Neural cell (in vitro differentiated cells): ENCODE data around the gene OR2D2. TPM values are rescaled to one million over a fixed set of nuclear protein-coding genes. Genes with fewer than 3 reads are reported as not detected.
"Not testable (repeated sequence)": the region's sequence is repeated elsewhere in the genome, so short reads cannot be mapped to it uniquely, and the experiment has no call there.

ENCODE experiments used
- H2AFZ ChIP-seq: fragments of 200-600, 300-800 bp; sonication (generic), shearing (Covaris generic); 2 replicates; pipeline ENCODE4 v1.6.0; 2014; ENCODE audit warnings: low read depth, mild to moderate bottlenecking, antibody characterized with exemption, low read length, moderate library complexity
- H3F3A ChIP-seq: fragments of 200-600 bp; shearing (Covaris generic); 2 replicates; pipeline ENCODE4 v1.6.1; 2016; ENCODE audit warnings: mild to moderate bottlenecking, moderate library complexity, mixed read lengths, antibody characterized with exemption, low read length; ENCODE audit not compliant: insufficient read depth, poor library complexity, severe bottlenecking
- H3K27ac ChIP-seq: fragments of 200-600, 300-800 bp; sonication (generic), shearing (Covaris generic); 2 replicates; pipeline ENCODE4 v1.5.1; 2014; ENCODE audit warnings: mild to moderate bottlenecking, low read length, moderate library complexity
- H3K27me3 ChIP-seq: fragments of 300-800, 200-600 bp; sonication (generic), shearing (Covaris generic); 2 replicates; pipeline ENCODE4 v1.6.0; 2014; ENCODE audit warnings: mild to moderate bottlenecking, low read depth, low read length, moderate library complexity; ENCODE audit not compliant: insufficient read depth
- H3K36me3 ChIP-seq: fragments of 300-800, 200-600 bp; sonication (generic), shearing (Covaris generic); 2 replicates; pipeline ENCODE4 v1.5.1; 2014; ENCODE audit warnings: mild to moderate bottlenecking, antibody characterized with exemption, low read length, moderate library complexity; ENCODE audit not compliant: insufficient read depth
- H3K4me2 ChIP-seq: fragments of 300-800, 200-600 bp; sonication (generic), shearing (Covaris generic); 2 replicates; pipeline ENCODE4 v1.6.0; 2014; ENCODE audit warnings: mild to moderate bottlenecking, low read length
- H3K4me3 ChIP-seq: fragments of 300-800, 200-600 bp; sonication (generic), shearing (Covaris generic); 2 replicates; pipeline ENCODE4 v1.5.1; 2014; ENCODE audit warnings: mild to moderate bottlenecking, low read length, moderate library complexity
- H3K79me2 ChIP-seq: fragments of 200-600 bp; shearing (Covaris generic); replicated peaks from 2 replicates; pipeline ENCODE4 v1.6.0; 2014; ENCODE audit warnings: mild to moderate bottlenecking, low read length, moderate library complexity; ENCODE audit not compliant: insufficient read depth
- H3K9ac ChIP-seq: fragments of 300-800, 200-600 bp; sonication (generic), shearing (Covaris generic); 2 replicates; pipeline ENCODE4 v1.6.1; 2016; ENCODE audit warnings: mild to moderate bottlenecking, low read length, mixed read lengths
- H3K9me2 ChIP-seq: fragments of 200-600 bp; shearing (Covaris generic); 2 replicates; pipeline ENCODE4 v1.6.1; 2016; ENCODE audit warnings: mild to moderate bottlenecking, low read length, mixed read lengths; ENCODE audit not compliant: insufficient read depth
- H3K9me3 ChIP-seq: fragments of 200-600, 300-800 bp; sonication (generic), shearing (Covaris generic); 2 replicates; pipeline ENCODE4 v1.6.1; 2016; ENCODE audit warnings: mild to moderate bottlenecking, mixed run types, low read length, moderate library complexity, mixed read lengths
- H4K20me1 ChIP-seq: fragments of 200-600 bp; shearing (Covaris generic); 2 replicates; pipeline ENCODE4 v1.6.1; 2016; ENCODE audit warnings: mild to moderate bottlenecking, mixed run types; ENCODE audit not compliant: insufficient read depth
- EP300 ChIP-seq: fragments of 450-650 bp; conservative IDR thresholded peaks from 2 replicates; pipeline ENCODE4 v1.6.1; 2014; ENCODE audit warnings: antibody characterized with exemption, mild to moderate bottlenecking, moderate library complexity; ENCODE audit not compliant: poor library complexity, severe bottlenecking
- EZH2 ChIP-seq: fragments of 200-600, 300-800 bp; shearing (Covaris generic), sonication (generic); IDR thresholded peaks from 2 replicates; pipeline ENCODE4 v1.6.1; 2014; ENCODE audit warnings: antibody characterized with exemption, low read length, borderline replicate concordance, mild to moderate bottlenecking; ENCODE audit not compliant: insufficient read depth, poor library complexity, severe bottlenecking
- MXI1 ChIP-seq: fragments of 450-650 bp; conservative IDR thresholded peaks from 2 replicates; pipeline ENCODE4 v1.6.1; 2014; ENCODE audit warnings: antibody characterized with exemption, mild to moderate bottlenecking; ENCODE audit not compliant: poor library complexity, severe bottlenecking
- POLR2AphosphoS5 ChIP-seq: IDR thresholded peaks from 2 replicates; pipeline ENCODE4 v1.6.1; 2012
- RAD21 ChIP-seq: fragments of 450-650 bp; conservative IDR thresholded peaks from 2 replicates; pipeline ENCODE4 v1.6.1; 2014; ENCODE audit warnings: antibody characterized with exemption, mild to moderate bottlenecking, moderate library complexity
- SMC3 ChIP-seq: fragments of 450-650 bp; conservative IDR thresholded peaks from 2 replicates; pipeline ENCODE4 v1.6.1; 2014; ENCODE audit warnings: antibody characterized with exemption, mild to moderate bottlenecking, moderate library complexity; ENCODE audit not compliant: poor library complexity
- TAF1 ChIP-seq: IDR thresholded peaks from 2 replicates; pipeline ENCODE4 v1.6.1; 2012; ENCODE audit warnings: low read depth
- polyA plus RNA-seq: library from polyadenylated mRNA; depleted of rRNA; stranded (reverse); fragments of >200 nt; gene quantifications from 2 replicates; pipeline ENCODE4 v1.2.3, GENCODE V29; 2014
- TF ChIP-seq, protein P1 (sequence below): IDR thresholded peaks from 2 replicates; pipeline ENCODE4 v1.6.1; 2012; ENCODE audit warnings: borderline replicate concordance
- TF ChIP-seq, protein P2 (sequence below): fragments of 450-650 bp; IDR thresholded peaks from 2 replicates; pipeline ENCODE4 v1.5.1; 2014; ENCODE audit warnings: antibody characterized with exemption, mild to moderate bottlenecking, moderate library complexity; ENCODE audit not compliant: poor library complexity, severe bottlenecking

The OR2D2 gene
- polyA plus RNA-seq, 1 donor from 2014 or later, result not detected

- no peak overlapping the region for H2AFZ ChIP-seq
- H3K4me3 ChIP-seq, result no peak overlapping the region
- no peaks in the 10 kb centered on the region for H3K36me3 ChIP-seq
- no peaks in the 10 kb centered on the region for H4K20me1 ChIP-seq
- no peak overlapping the region for H3K4me2 ChIP-seq
- H3F3A ChIP-seq, result no peaks in the 10 kb centered on the region
- no peaks in the 10 kb centered on the region for H3K9me2 ChIP-seq
- H3K9me3 ChIP-seq, result no peaks in the 10 kb centered on the region
- H3K27ac ChIP-seq, result no peak overlapping the region
- H3K27me3 ChIP-seq, result no peaks in the 10 kb centered on the region
- no peaks in the 10 kb centered on the region for H3K79me2 ChIP-seq
- no peak overlapping the region for H3K9ac ChIP-seq
- no peak for TF ChIP-seq TAF1
- no peak for TF ChIP-seq MXI1
- TF ChIP-seq EP300, result no peak
- TF ChIP-seq, protein P1, sequence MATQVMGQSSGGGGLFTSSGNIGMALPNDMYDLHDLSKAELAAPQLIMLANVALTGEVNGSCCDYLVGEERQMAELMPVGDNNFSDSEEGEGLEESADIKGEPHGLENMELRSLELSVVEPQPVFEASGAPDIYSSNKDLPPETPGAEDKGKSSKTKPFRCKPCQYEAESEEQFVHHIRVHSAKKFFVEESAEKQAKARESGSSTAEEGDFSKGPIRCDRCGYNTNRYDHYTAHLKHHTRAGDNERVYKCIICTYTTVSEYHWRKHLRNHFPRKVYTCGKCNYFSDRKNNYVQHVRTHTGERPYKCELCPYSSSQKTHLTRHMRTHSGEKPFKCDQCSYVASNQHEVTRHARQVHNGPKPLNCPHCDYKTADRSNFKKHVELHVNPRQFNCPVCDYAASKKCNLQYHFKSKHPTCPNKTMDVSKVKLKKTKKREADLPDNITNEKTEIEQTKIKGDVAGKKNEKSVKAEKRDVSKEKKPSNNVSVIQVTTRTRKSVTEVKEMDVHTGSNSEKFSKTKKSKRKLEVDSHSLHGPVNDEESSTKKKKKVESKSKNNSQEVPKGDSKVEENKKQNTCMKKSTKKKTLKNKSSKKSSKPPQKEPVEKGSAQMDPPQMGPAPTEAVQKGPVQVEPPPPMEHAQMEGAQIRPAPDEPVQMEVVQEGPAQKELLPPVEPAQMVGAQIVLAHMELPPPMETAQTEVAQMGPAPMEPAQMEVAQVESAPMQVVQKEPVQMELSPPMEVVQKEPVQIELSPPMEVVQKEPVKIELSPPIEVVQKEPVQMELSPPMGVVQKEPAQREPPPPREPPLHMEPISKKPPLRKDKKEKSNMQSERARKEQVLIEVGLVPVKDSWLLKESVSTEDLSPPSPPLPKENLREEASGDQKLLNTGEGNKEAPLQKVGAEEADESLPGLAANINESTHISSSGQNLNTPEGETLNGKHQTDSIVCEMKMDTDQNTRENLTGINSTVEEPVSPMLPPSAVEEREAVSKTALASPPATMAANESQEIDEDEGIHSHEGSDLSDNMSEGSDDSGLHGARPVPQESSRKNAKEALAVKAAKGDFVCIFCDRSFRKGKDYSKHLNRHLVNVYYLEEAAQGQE, result no peak
- no peak for TF ChIP-seq POLR2AphosphoS5
- TF ChIP-seq EZH2, result no peak
- TF ChIP-seq, protein P2, sequence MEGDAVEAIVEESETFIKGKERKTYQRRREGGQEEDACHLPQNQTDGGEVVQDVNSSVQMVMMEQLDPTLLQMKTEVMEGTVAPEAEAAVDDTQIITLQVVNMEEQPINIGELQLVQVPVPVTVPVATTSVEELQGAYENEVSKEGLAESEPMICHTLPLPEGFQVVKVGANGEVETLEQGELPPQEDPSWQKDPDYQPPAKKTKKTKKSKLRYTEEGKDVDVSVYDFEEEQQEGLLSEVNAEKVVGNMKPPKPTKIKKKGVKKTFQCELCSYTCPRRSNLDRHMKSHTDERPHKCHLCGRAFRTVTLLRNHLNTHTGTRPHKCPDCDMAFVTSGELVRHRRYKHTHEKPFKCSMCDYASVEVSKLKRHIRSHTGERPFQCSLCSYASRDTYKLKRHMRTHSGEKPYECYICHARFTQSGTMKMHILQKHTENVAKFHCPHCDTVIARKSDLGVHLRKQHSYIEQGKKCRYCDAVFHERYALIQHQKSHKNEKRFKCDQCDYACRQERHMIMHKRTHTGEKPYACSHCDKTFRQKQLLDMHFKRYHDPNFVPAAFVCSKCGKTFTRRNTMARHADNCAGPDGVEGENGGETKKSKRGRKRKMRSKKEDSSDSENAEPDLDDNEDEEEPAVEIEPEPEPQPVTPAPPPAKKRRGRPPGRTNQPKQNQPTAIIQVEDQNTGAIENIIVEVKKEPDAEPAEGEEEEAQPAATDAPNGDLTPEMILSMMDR, result no peak
- TF ChIP-seq SMC3, result no peak
- TF ChIP-seq RAD21, result no peak
Observed at GRCh38 chr11:6911948-6912347, 19.6 kb upstream of the OR2D2 start.

DNA sequence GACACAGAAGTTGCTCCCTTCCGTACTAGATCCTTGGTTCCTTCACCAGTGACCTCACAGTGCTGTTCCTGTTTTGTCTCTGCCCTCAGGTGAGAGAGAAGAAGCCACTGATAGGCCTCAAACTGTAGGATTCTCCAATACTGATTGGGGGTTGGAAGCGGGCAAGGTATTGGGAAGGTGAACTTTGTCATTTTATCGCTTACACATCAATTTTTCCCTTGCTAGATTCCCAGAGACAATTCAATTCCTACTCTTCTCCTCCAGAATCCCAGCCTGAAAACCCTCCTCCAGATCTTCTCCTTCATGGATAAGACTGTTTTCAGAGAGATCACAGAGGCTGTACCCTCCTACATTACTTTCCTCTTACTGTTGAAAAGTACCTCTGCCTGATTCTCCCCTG is 19.1 kb upstream of the OR2D2 start:
- Histone ChIP-seq H4K20me1 (no peaks in the 10 kb centered on the region), H3K27ac (no peak overlapping the region), H3K27me3 (no peaks in the 10 kb centered on the region), H3K36me3 (no peaks in the 10 kb centered on the region), H3K9me3 (no peaks in the 10 kb centered on the region), H3K79me2 (no peaks in the 10 kb centered on the region), H3F3A (no peaks in the 10 kb centered on the region), H2AFZ (no peak overlapping the region), H3K4me2 (no peak overlapping the region), H3K9ac (no peak overlapping the region), H3K9me2 (no peaks in the 10 kb centered on the region), H3K4me3 (no peak overlapping the region)
- TF ChIP-seq, protein P1, result no peak
- TF ChIP-seq RAD21 (no peak), EP300 (no peak), TAF1 (no peak), MXI1 (no peak), EZH2 (no peak), SMC3 (no peak), POLR2AphosphoS5 (no peak)
- TF ChIP-seq, protein P2, result no peak

DNA sequence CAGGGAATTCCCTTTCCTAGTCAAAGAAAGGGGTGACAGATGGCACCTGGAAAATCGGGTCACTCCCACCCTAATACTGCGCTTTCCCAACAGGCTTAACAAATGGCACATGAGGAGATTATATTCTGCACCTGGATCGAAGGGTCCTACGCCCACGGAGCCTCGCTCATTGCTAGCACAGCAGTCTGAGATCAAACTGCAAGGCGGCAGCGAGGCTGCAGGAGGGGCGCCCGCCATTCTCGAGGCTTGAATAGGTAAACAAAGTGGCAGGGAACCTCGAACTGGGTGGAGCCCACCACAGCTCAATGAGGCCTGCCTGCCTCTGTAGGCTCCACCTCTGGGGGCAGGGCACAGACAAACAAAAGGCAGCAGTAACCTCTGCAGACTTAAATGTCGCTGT is 12.5 kb upstream of the OR2D2 start:
- H3K9me3 ChIP-seq, H3F3A ChIP-seq, H3K9me2 ChIP-seq, H3K9ac ChIP-seq, H3K27ac ChIP-seq, H4K20me1 ChIP-seq, H3K27me3 ChIP-seq, H3K4me3 ChIP-seq, H3K4me2 ChIP-seq, H3K36me3 ChIP-seq, H3K79me2 ChIP-seq, H2AFZ ChIP-seq: not testable (repeated sequence)
